Measurements from ENCODE around the gene ELF5. TPM values are rescaled to one million over a fixed set of nuclear protein-coding genes. Genes with fewer than 3 reads are reported as not detected.

ELF5 gene
- total RNA-seq, 1 experiment from 2014 or later = not detected

GRCh38 chr11:34522188-34522587 is 8.6 kb upstream of the ELF5 start:
- no peak for DNase-seq (ENCODE audit: low read depth)

GRCh38 chr11:34521265-34521664 is 7.7 kb upstream of the ELF5 start:
- no peak for DNase-seq (ENCODE audit: low read depth)

- DNase-seq (ENCODE audit: low read depth) = no peak
Observed at GRCh38 chr11:34519595-34520235, 6.1 kb upstream of the ELF5 start.

GRCh38 chr11:34516247-34517040 is 2.9 kb upstream of the ELF5 start:
- no peak for DNase-seq (ENCODE audit: low read depth)

- DNase-seq (ENCODE audit: low read depth) = no peak
Observed at GRCh38 chr11:34514597-34514996, 1.0 kb upstream of the ELF5 start.

- DNase-seq (ENCODE audit: low read depth) = peak; percentile 56
Observed at GRCh38 chr11:34512840-34513681, 533 bp downstream of the ELF5 start.

- no peak for DNase-seq (ENCODE audit: low read depth)
Observed at GRCh38 chr11:34510673-34511072, 2.9 kb downstream of the ELF5 start.

GRCh38 chr11:34510218-34510617 is 3.4 kb downstream of the ELF5 start:
- no peak for DNase-seq (ENCODE audit: low read depth)

GRCh38 chr11:34509336-34509876 is 4.2 kb downstream of the ELF5 start:
- DNase-seq (ENCODE audit: low read depth) = no peak

- no peak for DNase-seq (ENCODE audit: low read depth)
Observed at GRCh38 chr11:34508524-34508923, 5.1 kb downstream of the ELF5 start.

GRCh38 chr11:34507610-34508009 is 6.0 kb downstream of the ELF5 start:
- no peak for DNase-seq (ENCODE audit: low read depth)

GRCh38 chr11:34507156-34507555 is 6.4 kb downstream of the ELF5 start:
- DNase-seq (ENCODE audit: low read depth) = no peak

- DNase-seq (ENCODE audit: low read depth) = no peak
Observed at GRCh38 chr11:34505874-34506273, 7.7 kb downstream of the ELF5 start.

GRCh38 chr11:34502949-34503348 is 10.6 kb downstream of the ELF5 start:
- DNase-seq (ENCODE audit: low read depth) = peak; percentile 11

GRCh38 chr11:34501949-34502348 is 11.6 kb downstream of the ELF5 start:
- DNase-seq (ENCODE audit: low read depth) = peak; percentile 33

- peak; percentile 64 for DNase-seq (ENCODE audit: low read depth)
Observed at GRCh38 chr11:34501500-34501899, 12.1 kb downstream of the ELF5 start.

- no peak for DNase-seq (ENCODE audit: low read depth)
Observed at GRCh38 chr11:34499719-34500500, 13.7 kb downstream of the ELF5 start.

GRCh38 chr11:34495724-34496377 is 17.7 kb downstream of the ELF5 start:
- DNase-seq (ENCODE audit: low read depth) = peak; percentile 47

- DNase-seq (ENCODE audit: low read depth) = no peak
Observed at GRCh38 chr11:34495239-34495723, 18.3 kb downstream of the ELF5 start.

- no peak for DNase-seq (ENCODE audit: low read depth)
Observed at GRCh38 chr11:34493926-34494595, 19.5 kb downstream of the ELF5 start.

All from HT1080 (cell line).